Islet precursor cell (in vitro differentiated cells): ENCODE results near the gene DLEC1.
A peak's percentile ranks its signal among the peaks of the same experiment; 100 is the strongest.
"Not testable (repeated sequence)": the region's sequence is repeated elsewhere in the genome, so short reads cannot be mapped to it uniquely, and the experiment has no call there.

Experiments
- DNase-seq: peaks from one replicate; pipeline ENCODE4 v3.0.0-alpha.2; 2018

The DLEC1 gene

GRCh38 chr3:38039899-38040261 is 872 bp downstream of the DLEC1 start:
- DNase-seq: no peak

GRCh38 chr3:38040401-38040800 is 1.4 kb downstream of the DLEC1 start:
- DNase-seq: no peak

- no peak for DNase-seq
Measured at GRCh38 chr3:38043486-38043885, 4.5 kb downstream of the DLEC1 start.

GRCh38 chr3:38046027-38046426 is 7.0 kb downstream of the DLEC1 start:
- no peak for DNase-seq

- DNase-seq: no peak
Measured at GRCh38 chr3:38046821-38047220, 7.8 kb downstream of the DLEC1 start.

- DNase-seq: no peak
Measured at GRCh38 chr3:38047896-38048295, 8.9 kb downstream of the DLEC1 start.

- no peak for DNase-seq
Measured at GRCh38 chr3:38049358-38050126, 10.5 kb downstream of the DLEC1 start.

- no peak for DNase-seq
Measured at GRCh38 chr3:38051131-38051530, 12.1 kb downstream of the DLEC1 start.

GRCh38 chr3:38053286-38053685 is 14.3 kb downstream of the DLEC1 start:
- DNase-seq: not testable (repeated sequence)

GRCh38 chr3:38053813-38054498 is 14.9 kb downstream of the DLEC1 start:
- DNase-seq: not testable (repeated sequence)

- no peak for DNase-seq
Measured at GRCh38 chr3:38054499-38055001, 15.5 kb downstream of the DLEC1 start.

GRCh38 chr3:38059148-38059547 is 20.1 kb downstream of the DLEC1 start:
- no peak for DNase-seq

GRCh38 chr3:38059591-38059990 is 20.6 kb downstream of the DLEC1 start:
- DNase-seq: no peak

GRCh38 chr3:38062809-38063208 is 23.8 kb downstream of the DLEC1 start:
- no peak for DNase-seq

GRCh38 chr3:38064453-38064852 is 25.4 kb downstream of the DLEC1 start:
- not testable (repeated sequence) for DNase-seq

GRCh38 chr3:38067508-38068233 is 28.7 kb downstream of the DLEC1 start:
- no peak for DNase-seq

- no peak for DNase-seq
Measured at GRCh38 chr3:38070013-38070412, 31.0 kb downstream of the DLEC1 start.

GRCh38 chr3:38077073-38077472 is 38.1 kb downstream of the DLEC1 start:
- not testable (repeated sequence) for DNase-seq

GRCh38 chr3:38082296-38082695 is 43.3 kb downstream of the DLEC1 start:
- DNase-seq: not testable (repeated sequence)

- not testable (repeated sequence) for DNase-seq
Measured at GRCh38 chr3:38083254-38083653, 44.2 kb downstream of the DLEC1 start.

GRCh38 chr3:38083871-38084333 is 44.9 kb downstream of the DLEC1 start:
- DNase-seq: no peak

- peak; percentile 60 for DNase-seq
Measured at GRCh38 chr3:38084334-38085310, 45.6 kb downstream of the DLEC1 start.
